HAP-1 (cell line): ENCODE results near the gene BPIFA3.

Experiments used
- DNase-seq, 2 experiments: peaks; one replicate each; pipeline ENCODE4 v3.0.0-alpha.2; 2016 to 2020; ENCODE audit warnings: low spot score in 2 of 2
- H3K27me3 ChIP-seq: fragments of 250-450 bp; sonication (Bioruptor Pico); 2 replicates; pipeline ENCODE4 v1.5.1; 2020; ENCODE audit warnings: low read depth, mild to moderate bottlenecking, moderate library complexity
- H3K36me3 ChIP-seq: fragments of 250-450 bp; sonication (Bioruptor Pico); replicated peaks from 2 replicates; pipeline ENCODE4 v1.5.1; 2020; ENCODE audit warnings: mild to moderate bottlenecking
- H3K4me1 ChIP-seq: fragments of 250-450 bp; sonication (Bioruptor Pico); 2 replicates; pipeline ENCODE4 v1.5.1; 2020; ENCODE audit warnings: mild to moderate bottlenecking
- H3K4me3 ChIP-seq: fragments of 250-450 bp; sonication (Bioruptor Pico); 2 replicates; pipeline ENCODE4 v1.5.1; 2020; ENCODE audit warnings: mild to moderate bottlenecking, moderate library complexity
- H3K9me3 ChIP-seq: fragments of 250-450 bp; sonication (Bioruptor Pico); 2 replicates; pipeline ENCODE4 v1.5.1; 2020; ENCODE audit warnings: mild to moderate bottlenecking, moderate library complexity
- in situ Hi-C: fragments of 300-500 bp; cut with MboI; formaldehyde crosslinking; loops from 3 replicates; pipeline ENCODE4 v1.14.3; 2020; ENCODE audit warnings: low sequenced_read_pairs, inconsistent platforms, mixed read lengths

Gene BPIFA3

GRCh38 chr20:33234050-33234449 lies 16.9 kb downstream of the BPIFA3 start:
- H3K9me3 ChIP-seq, result no peaks in the 10 kb centered on the region
- no peak overlapping the region for H3K4me3 ChIP-seq
- H3K36me3 ChIP-seq, result no peaks in the 10 kb centered on the region
- in situ Hi-C loops, result no loop called here
- no peak for DNase-seq
- no peaks in the 10 kb centered on the region for H3K4me1 ChIP-seq
- H3K27me3 ChIP-seq, result peaks cover 17% of the 10 kb centered on the region

- H3K4me3 ChIP-seq, result no peak within 1 kb of the TSS
- DNase-seq, result no peak
- no peaks in the 10 kb centered on the region for H3K36me3 ChIP-seq
- no peaks in the 10 kb centered on the region; the same call in 1 of the 2 replicates for H3K9me3 ChIP-seq
- in situ Hi-C loops, result no loop called here
- no peaks in the 10 kb centered on the region for H3K4me1 ChIP-seq
- H3K27me3 ChIP-seq, result peaks cover 17% of the 10 kb centered on the region
Observed at GRCh38 chr20:33235696-33236095, 18.5 kb downstream of the BPIFA3 start, which contains the start of gene BPIFA1. Gene BPIFA1 (plus strand): TSS chr20:33235996. CDS start chr20:33237712, 1,716 bp downstream.

- no peaks in the 10 kb centered on the region for H3K36me3 ChIP-seq
- no peak for DNase-seq
- in situ Hi-C loops, result no loop called here
- no peak overlapping the region for H3K4me3 ChIP-seq
- H3K27me3 ChIP-seq, result peaks cover 17% of the 10 kb centered on the region
- H3K9me3 ChIP-seq, result no peaks in the 10 kb centered on the region; the same call in 1 of the 2 replicates
- no peaks in the 10 kb centered on the region for H3K4me1 ChIP-seq
Observed at GRCh38 chr20:33236351-33236750, 19.2 kb downstream of the BPIFA3 start.

GRCh38 chr20:33237989-33238388 lies 20.8 kb downstream of the BPIFA3 start:
- Histone ChIP-seq H3K27me3 (peaks cover 11% of the 10 kb centered on the region), H3K9me3 (no peaks in the 10 kb centered on the region; the same call in 1 of the 2 replicates), H3K4me3 (no peak overlapping the region), H3K4me1 (no peaks in the 10 kb centered on the region), H3K36me3 (no peaks in the 10 kb centered on the region)
- DNase-seq, result no peak
- in situ Hi-C loops, result no loop called here

GRCh38 chr20:33239418-33239817 lies 22.3 kb downstream of the BPIFA3 start:
- no peak overlapping the region for H3K4me3 ChIP-seq
- peaks cover 11% of the 10 kb centered on the region for H3K27me3 ChIP-seq
- H3K4me1 ChIP-seq, result no peaks in the 10 kb centered on the region
- H3K9me3 ChIP-seq, result no peaks in the 10 kb centered on the region; the same call in 1 of the 2 replicates
- DNase-seq, result no peak
- in situ Hi-C loops, result no loop called here
- no peaks in the 10 kb centered on the region for H3K36me3 ChIP-seq

GRCh38 chr20:33239979-33240736 lies 23.0 kb downstream of the BPIFA3 start:
- Histone ChIP-seq H3K4me3 (no peak overlapping the region), H3K9me3 (no peaks in the 10 kb centered on the region; the same call in 1 of the 2 replicates), H3K27me3 (peaks cover 10% of the 10 kb centered on the region), H3K4me1 (no peaks in the 10 kb centered on the region), H3K36me3 (no peaks in the 10 kb centered on the region)
- in situ Hi-C loops, result no loop called here
- no peak for DNase-seq

GRCh38 chr20:33240923-33241322 lies 23.8 kb downstream of the BPIFA3 start:
- H3K27me3 ChIP-seq, result peaks cover 4% of the 10 kb centered on the region
- in situ Hi-C loops, result no loop called here
- DNase-seq, result no peak
- H3K4me3 ChIP-seq, result no peak overlapping the region
- H3K9me3 ChIP-seq, result no peaks in the 10 kb centered on the region; the same call in 1 of the 2 replicates
- H3K4me1 ChIP-seq, result no peaks in the 10 kb centered on the region
- H3K36me3 ChIP-seq, result no peaks in the 10 kb centered on the region

- Histone ChIP-seq H3K9me3 (no peaks in the 10 kb centered on the region; the same call in 1 of the 2 replicates), H3K36me3 (no peaks in the 10 kb centered on the region), H3K4me3 (no peak overlapping the region), H3K4me1 (no peaks in the 10 kb centered on the region), H3K27me3 (no peaks in the 10 kb centered on the region)
- in situ Hi-C loops, result no loop called here
- DNase-seq, result no peak
Observed at GRCh38 chr20:33242319-33243100, 25.4 kb downstream of the BPIFA3 start.

GRCh38 chr20:33246077-33246476 lies 28.9 kb downstream of the BPIFA3 start:
- Histone ChIP-seq H3K4me1 (no peaks in the 10 kb centered on the region), H3K36me3 (no peaks in the 10 kb centered on the region), H3K27me3 (no peaks in the 10 kb centered on the region), H3K9me3 (no peaks in the 10 kb centered on the region), H3K4me3 (no peak overlapping the region)
- no peak for DNase-seq
- in situ Hi-C loops, result no loop called here

GRCh38 chr20:33249456-33249855 lies 32.3 kb downstream of the BPIFA3 start:
- Histone ChIP-seq H3K4me1 (no peaks in the 10 kb centered on the region), H3K9me3 (no peaks in the 10 kb centered on the region), H3K4me3 (no peak overlapping the region), H3K27me3 (no peaks in the 10 kb centered on the region), H3K36me3 (no peaks in the 10 kb centered on the region)
- no peak for DNase-seq
- in situ Hi-C loops, result no loop called here

- no peaks in the 10 kb centered on the region for H3K9me3 ChIP-seq
- DNase-seq, result peak; percentile 33 to 38
- in situ Hi-C loops, result no loop called here
Observed at GRCh38 chr20:33250666-33251065, 33.5 kb downstream of the BPIFA3 start.

GRCh38 chr20:33251496-33251895 lies 34.3 kb downstream of the BPIFA3 start:
- H3K36me3 ChIP-seq, result no peaks in the 10 kb centered on the region
- H3K9me3 ChIP-seq, result no peaks in the 10 kb centered on the region
- DNase-seq, result no peak
- no peak overlapping the region for H3K4me3 ChIP-seq
- H3K4me1 ChIP-seq, result no peaks in the 10 kb centered on the region
- H3K27me3 ChIP-seq, result no peaks in the 10 kb centered on the region
- in situ Hi-C loops, result no loop called here

More at GRCh38 chr20:33250666-33251065, 33.5 kb downstream of the BPIFA3 start:
- Histone ChIP-seq H3K27me3 (no peaks in the 10 kb centered on the region), H3K4me1 (no peaks in the 10 kb centered on the region), H3K36me3 (no peaks in the 10 kb centered on the region), H3K4me3 (no peak overlapping the region)

GRCh38 chr20:33252460-33252859 lies 35.3 kb downstream of the BPIFA3 start:
- no peak overlapping the region for H3K4me3 ChIP-seq
- no peaks in the 10 kb centered on the region for H3K9me3 ChIP-seq
- no peak for DNase-seq
- no peaks in the 10 kb centered on the region for H3K4me1 ChIP-seq
- no peaks in the 10 kb centered on the region for H3K36me3 ChIP-seq
- no peaks in the 10 kb centered on the region for H3K27me3 ChIP-seq
- in situ Hi-C loops, result no loop called here

GRCh38 chr20:33255005-33255404 lies 37.9 kb downstream of the BPIFA3 start:
- no peak overlapping the region for H3K4me3 ChIP-seq
- in situ Hi-C loops, result no loop called here

More at GRCh38 chr20:33255005-33255404, 37.9 kb downstream of the BPIFA3 start:
- no peak for DNase-seq
- H3K27me3 ChIP-seq, result no peaks in the 10 kb centered on the region
- H3K9me3 ChIP-seq, result no peaks in the 10 kb centered on the region
- H3K36me3 ChIP-seq, result no peaks in the 10 kb centered on the region
- H3K4me1 ChIP-seq, result no peaks in the 10 kb centered on the region
